Calu3 (cell line): ENCODE measurements around the gene SLC44A5. TPM values are rescaled to one million over a fixed set of nuclear protein-coding genes. Genes with fewer than 3 reads are reported as not detected.

Source experiments
- BruUV-seq: library from RNA; stranded (reverse); fragments of 400-500 nt; replicated peaks from 2 replicates; lab custom pipeline; 2021; lab: Mats Ljungman, UMichigan
- CTCF ChIA-PET: fragments of 300-600 bp; sonication (Branson Sonifier 250); formaldehyde crosslinking; loops from one replicate; lab custom pipeline; 2022; ENCODE audit warnings: antibody characterized with exemption; lab: Charles Lee
- DNase-seq: peaks from one replicate; pipeline ENCODE4 v3.0.0; 2022
- H3K27ac Mint-ChIP-seq: one replicate; pipeline ENCODE4 v1.8.0; 2022; ENCODE audit warnings: mixed read lengths; ENCODE audit not compliant: unreplicated experiment
- H3K27me3 Mint-ChIP-seq: one replicate; pipeline ENCODE4 v1.8.0; 2022; ENCODE audit warnings: mixed read lengths; ENCODE audit not compliant: unreplicated experiment
- H3K36me3 Mint-ChIP-seq: one replicate; pipeline ENCODE4 v1.8.0; 2022; ENCODE audit warnings: mild to moderate bottlenecking, moderate library complexity, mixed read lengths; ENCODE audit not compliant: insufficient read depth, unreplicated experiment
- H3K4me1 Mint-ChIP-seq: one replicate; pipeline ENCODE4 v1.8.0; 2022; ENCODE audit warnings: mild to moderate bottlenecking, low read depth, mixed read lengths; ENCODE audit not compliant: unreplicated experiment
- H3K4me3 Mint-ChIP-seq: one replicate; pipeline ENCODE4 v1.8.0; 2022; ENCODE audit warnings: mild to moderate bottlenecking, low read depth, moderate library complexity, mixed read lengths; ENCODE audit not compliant: unreplicated experiment
- H3K9me3 Mint-ChIP-seq: one replicate; pipeline ENCODE4 v1.8.0; 2022; ENCODE audit warnings: low read depth, mixed read lengths; ENCODE audit not compliant: unreplicated experiment
- CTCF ChIP-seq: fragments of 200-600 bp; IDR thresholded peaks from one replicate; pipeline ENCODE4 v1.8.0; 2022; ENCODE audit warnings: antibody characterized with exemption; ENCODE audit not compliant: unreplicated experiment
- intact Hi-C: fragments of 100-400 bp; cut with micrococcal nuclease; formaldehyde crosslinking; loops from one replicate; pipeline ENCODE4 v1.10.0; 2022; ENCODE audit not compliant: unreplicated experiment
- total RNA-seq: library from RNA; stranded (reverse); gene quantifications from 2 replicates; pipeline ENCODE4 v1.2.3, GENCODE V29; 2022

Gene SLC44A5
- total RNA-seq, 1 experiment from 2014 or later: 5.8 TPM

GRCh38 chr1:75641325-75641724 is 30.4 kb upstream of the SLC44A5 start:
- CTCF ChIA-PET: no interaction called here
- intact Hi-C loops: no loop called here
- no peak overlapping the region for H3K4me3 Mint-ChIP-seq
- TF ChIP-seq CTCF: no peak
- no peak overlapping the region for H3K27ac Mint-ChIP-seq
- H3K4me1 Mint-ChIP-seq: no peaks in the 10 kb centered on the region
- H3K36me3 Mint-ChIP-seq: no peaks in the 10 kb centered on the region
- no TSS peak for BruUV-seq
- DNase-seq: no peak
- H3K9me3 Mint-ChIP-seq: peaks cover 2% of the 10 kb centered on the region
- no peaks in the 10 kb centered on the region for H3K27me3 Mint-ChIP-seq

GRCh38 chr1:75640137-75640536 is 29.2 kb upstream of the SLC44A5 start:
- H3K27ac Mint-ChIP-seq: no peak overlapping the region
- H3K4me3 Mint-ChIP-seq: no peak overlapping the region
- CTCF ChIA-PET: no interaction called here

GRCh38 chr1:75632350-75632949 is 21.5 kb upstream of the SLC44A5 start:
- CTCF ChIA-PET: interaction anchor here (1.4 kb wide), 1 partner anchor 367 kb away, joined by 3 read pairs; no protein-coding TSS in a partner anchor

More at GRCh38 chr1:75640137-75640536, 29.2 kb upstream of the SLC44A5 start:
- peaks cover 2% of the 10 kb centered on the region for H3K9me3 Mint-ChIP-seq
- DNase-seq: no peak
- no peaks in the 10 kb centered on the region for H3K27me3 Mint-ChIP-seq
- TF ChIP-seq CTCF: no peak
- no peaks in the 10 kb centered on the region for H3K36me3 Mint-ChIP-seq
- H3K4me1 Mint-ChIP-seq: no peaks in the 10 kb centered on the region
- intact Hi-C loops: no loop called here
- BruUV-seq: no TSS peak

GRCh38 chr1:75630998-75631397 is 20.1 kb upstream of the SLC44A5 start:
- intact Hi-C loops: no loop called here
- H3K4me3 Mint-ChIP-seq: no peak overlapping the region
- no peaks in the 10 kb centered on the region for H3K27me3 Mint-ChIP-seq
- DNase-seq: no peak
- CTCF ChIA-PET: interaction anchor here (0.7 kb wide), 1 partner anchor 214 kb away, joined by 3 read pairs; no protein-coding TSS in a partner anchor
- H3K4me1 Mint-ChIP-seq: no peaks in the 10 kb centered on the region
- H3K27ac Mint-ChIP-seq: no peak overlapping the region
- BruUV-seq: no TSS peak
- no peaks in the 10 kb centered on the region for H3K36me3 Mint-ChIP-seq
- no peak for TF ChIP-seq CTCF
- no peaks in the 10 kb centered on the region for H3K9me3 Mint-ChIP-seq

More at GRCh38 chr1:75632350-75632949, 21.5 kb upstream of the SLC44A5 start:
- BruUV-seq: no TSS peak
- H3K27me3 Mint-ChIP-seq: no peaks in the 10 kb centered on the region
- peak; percentile 62 for TF ChIP-seq CTCF
- no peaks in the 10 kb centered on the region for H3K9me3 Mint-ChIP-seq
- no peaks in the 10 kb centered on the region for H3K4me1 Mint-ChIP-seq
- no peak overlapping the region for H3K4me3 Mint-ChIP-seq
- intact Hi-C loops: loop anchor here (1.0 kb wide), 2 partner anchors 367 to 399 kb away; no protein-coding TSS in a partner anchor
- peak; percentile 36 for DNase-seq
- H3K36me3 Mint-ChIP-seq: no peaks in the 10 kb centered on the region
- H3K27ac Mint-ChIP-seq: no peak overlapping the region
